HG02571 (cell line): Measurements from ENCODE around the gene INPP5D.

Source experiments
- ATAC-seq: cut with Tn5 transposase; IDR thresholded peaks from one replicate; pipeline ENCODE4 v1.9.1; 2021; ENCODE audit warnings: mild to moderate bottlenecking, moderate library complexity; ENCODE audit not compliant: unreplicated experiment

Gene INPP5D

GRCh38 chr2:233225230-233226068 lies 165.3 kb downstream of the INPP5D start:
- ATAC-seq, result no peak

- ATAC-seq, result no peak
Observed at GRCh38 chr2:233226511-233227031, 166.4 kb downstream of the INPP5D start.

GRCh38 chr2:233227346-233227978 lies 167.3 kb downstream of the INPP5D start:
- no peak for ATAC-seq

- no peak for ATAC-seq
Observed at GRCh38 chr2:233228376-233228775, 168.2 kb downstream of the INPP5D start.

- ATAC-seq, result no peak
Observed at GRCh38 chr2:233233618-233234230, 173.6 kb downstream of the INPP5D start.

GRCh38 chr2:233234264-233234663 lies 174.1 kb downstream of the INPP5D start:
- no peak for ATAC-seq

GRCh38 chr2:233234996-233235395 lies 174.9 kb downstream of the INPP5D start:
- no peak for ATAC-seq

GRCh38 chr2:233235977-233236376 lies 175.8 kb downstream of the INPP5D start:
- ATAC-seq, result no peak

GRCh38 chr2:233236820-233237589 lies 176.9 kb downstream of the INPP5D start:
- ATAC-seq, result no peak

- ATAC-seq, result no peak
Observed at GRCh38 chr2:233240897-233241296, 180.8 kb downstream of the INPP5D start.

- ATAC-seq, result no peak
Observed at GRCh38 chr2:233241803-233242202, 181.7 kb downstream of the INPP5D start.

GRCh38 chr2:233242231-233242927 lies 182.2 kb downstream of the INPP5D start:
- no peak for ATAC-seq

GRCh38 chr2:233243348-233243747 lies 183.2 kb downstream of the INPP5D start:
- ATAC-seq, result no peak

GRCh38 chr2:233244818-233245217 lies 184.7 kb downstream of the INPP5D start:
- no peak for ATAC-seq

GRCh38 chr2:233245406-233245805 lies 185.3 kb downstream of the INPP5D start:
- ATAC-seq, result no peak

- ATAC-seq, result no peak
Observed at GRCh38 chr2:233247116-233247515, 187.0 kb downstream of the INPP5D start.

GRCh38 chr2:233247744-233248143 lies 187.6 kb downstream of the INPP5D start:
- ATAC-seq, result no peak

GRCh38 chr2:233248999-233249398 lies 188.9 kb downstream of the INPP5D start:
- ATAC-seq, result no peak

GRCh38 chr2:233250568-233250967 lies 190.4 kb downstream of the INPP5D start:
- no peak for ATAC-seq

GRCh38 chr2:233250985-233251305 lies 190.8 kb downstream of the INPP5D start:
- ATAC-seq, result peak; percentile 10
